ENCODE measurements around the gene IER5.

IER5 gene

DNA sequence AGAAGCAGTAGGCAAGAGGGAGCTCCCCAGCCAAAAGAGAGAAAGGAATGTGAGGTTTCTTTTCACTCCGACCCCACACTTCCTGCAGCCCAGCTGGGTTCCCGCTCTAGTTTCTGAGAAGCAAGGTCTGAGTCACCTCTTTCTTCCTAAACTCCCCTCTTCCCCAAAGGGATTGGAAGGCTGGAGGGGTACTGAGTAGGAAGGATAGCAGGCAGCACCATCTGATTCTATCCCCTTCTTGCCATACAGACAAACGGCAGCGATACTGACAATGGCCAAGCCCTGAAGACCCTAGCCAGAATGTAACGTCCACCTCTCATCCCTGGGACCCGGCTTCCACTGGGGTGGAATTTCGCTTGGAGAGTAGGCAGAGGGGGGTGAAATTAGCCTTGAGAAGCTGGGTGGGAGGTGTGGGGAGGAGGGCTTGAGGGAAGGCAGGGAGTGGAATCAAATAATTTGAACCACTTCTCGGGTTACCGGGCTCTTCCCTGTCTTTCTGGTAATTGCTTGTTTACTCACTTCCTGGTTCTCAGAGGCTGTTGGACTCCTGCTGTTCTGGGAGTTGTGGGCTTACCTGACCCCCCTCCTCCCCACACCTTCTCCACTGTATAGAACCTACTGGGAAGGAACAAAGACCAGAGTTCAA lies 13.2 kb downstream of the IER5 start:
- TF ChIP-seq PATZ1 (CRISPR knock-in tag; IDR thresholded peaks at IDR 0.05; ENCODE audit: borderline replicate concordance): no peak
- TF ChIP-seq OSR1 (CRISPR knock-in tag; IDR thresholded peaks at IDR 0.05): 0 out of 2 replicates have a peak, but pooled peaks have one; percentile 65
- TF ChIP-seq ZC3H10 (CRISPR knock-in tag; IDR thresholded peaks at IDR 0.05): 0 out of 2 replicates have a peak, but pooled peaks have one; percentile 16
- no peak; the same call in 2 of the 3 replicates for ATAC-seq

DNA sequence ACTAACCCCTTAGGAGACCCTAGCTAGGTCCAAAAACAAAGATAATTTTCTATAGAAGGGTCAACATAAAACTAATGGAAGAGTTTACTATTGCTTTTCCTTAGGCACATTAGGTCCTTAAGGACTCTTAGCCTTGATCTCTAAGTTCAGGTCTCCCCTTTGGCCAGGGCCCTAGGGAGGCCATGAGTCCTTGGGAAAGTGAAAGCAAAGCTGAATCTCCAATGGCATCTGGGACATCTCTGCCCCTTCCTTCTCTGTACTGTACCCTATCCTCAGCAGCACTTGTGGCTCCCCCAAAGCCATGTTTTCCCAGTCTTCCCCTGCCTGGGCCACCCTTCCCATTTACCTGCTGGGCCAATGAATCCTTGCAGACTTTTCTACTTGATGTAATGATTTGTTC lies 14.3 kb downstream of the IER5 start:
- TF ChIP-seq RARB (CRISPR knock-in tag; IDR thresholded peaks at IDR 0.05): no peak
- no peak for TF ChIP-seq ZNF8 (CRISPR knock-in tag; IDR thresholded peaks at IDR 0.05)
- no peak for TF ChIP-seq CSDC2 (CRISPR knock-in tag; IDR thresholded peaks at IDR 0.05)
- TF ChIP-seq ZNF70 (CRISPR knock-in tag; IDR thresholded peaks at IDR 0.05): no peak
- TF ChIP-seq ARNTL (CRISPR knock-in tag; IDR thresholded peaks at IDR 0.05; ENCODE audit: borderline replicate concordance, low read depth): no peak
- TF ChIP-seq GLIS3 (CRISPR knock-in tag; IDR thresholded peaks at IDR 0.05): no peak
- no peak for TF ChIP-seq ESRRG (CRISPR knock-in tag; IDR thresholded peaks at IDR 0.05)
- TF ChIP-seq, protein P1, sequence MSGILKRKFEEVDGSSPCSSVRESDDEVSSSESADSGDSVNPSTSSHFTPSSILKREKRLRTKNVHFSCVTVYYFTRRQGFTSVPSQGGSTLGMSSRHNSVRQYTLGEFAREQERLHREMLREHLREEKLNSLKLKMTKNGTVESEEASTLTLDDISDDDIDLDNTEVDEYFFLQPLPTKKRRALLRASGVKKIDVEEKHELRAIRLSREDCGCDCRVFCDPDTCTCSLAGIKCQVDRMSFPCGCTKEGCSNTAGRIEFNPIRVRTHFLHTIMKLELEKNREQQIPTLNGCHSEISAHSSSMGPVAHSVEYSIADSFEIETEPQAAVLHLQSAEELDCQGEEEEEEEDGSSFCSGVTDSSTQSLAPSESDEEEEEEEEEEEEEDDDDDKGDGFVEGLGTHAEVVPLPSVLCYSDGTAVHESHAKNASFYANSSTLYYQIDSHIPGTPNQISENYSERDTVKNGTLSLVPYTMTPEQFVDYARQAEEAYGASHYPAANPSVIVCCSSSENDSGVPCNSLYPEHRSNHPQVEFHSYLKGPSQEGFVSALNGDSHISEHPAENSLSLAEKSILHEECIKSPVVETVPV (CRISPR knock-in tag; IDR thresholded peaks at IDR 0.05): no peak
- no peak for TF ChIP-seq PPARA (CRISPR knock-in tag; IDR thresholded peaks at IDR 0.05; ENCODE audit: borderline replicate concordance)
- TF ChIP-seq, protein P2, sequence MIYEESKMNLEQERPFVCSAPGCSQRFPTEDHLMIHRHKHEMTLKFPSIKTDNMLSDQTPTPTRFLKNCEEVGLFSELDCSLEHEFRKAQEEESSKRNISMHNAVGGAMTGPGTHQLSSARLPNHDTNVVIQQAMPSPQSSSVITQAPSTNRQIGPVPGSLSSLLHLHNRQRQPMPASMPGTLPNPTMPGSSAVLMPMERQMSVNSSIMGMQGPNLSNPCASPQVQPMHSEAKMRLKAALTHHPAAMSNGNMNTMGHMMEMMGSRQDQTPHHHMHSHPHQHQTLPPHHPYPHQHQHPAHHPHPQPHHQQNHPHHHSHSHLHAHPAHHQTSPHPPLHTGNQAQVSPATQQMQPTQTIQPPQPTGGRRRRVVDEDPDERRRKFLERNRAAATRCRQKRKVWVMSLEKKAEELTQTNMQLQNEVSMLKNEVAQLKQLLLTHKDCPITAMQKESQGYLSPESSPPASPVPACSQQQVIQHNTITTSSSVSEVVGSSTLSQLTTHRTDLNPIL (CRISPR knock-in tag; IDR thresholded peaks at IDR 0.05; ENCODE audit: low read depth): no peak
- no peak for TF ChIP-seq TOX (CRISPR knock-in tag; IDR thresholded peaks at IDR 0.05; ENCODE audit: borderline replicate concordance)
- TF ChIP-seq SNAI2 (CRISPR knock-in tag; IDR thresholded peaks at IDR 0.05): no peak
- no peak for TF ChIP-seq BACH2 (CRISPR knock-in tag; IDR thresholded peaks at IDR 0.05; ENCODE audit: borderline replicate concordance)
- no peak for TF ChIP-seq POU6F1 (CRISPR knock-in tag; IDR thresholded peaks at IDR 0.05; ENCODE audit: borderline replicate concordance, low read depth)
- TF ChIP-seq ZNF565 (CRISPR knock-in tag; conservative IDR thresholded peaks at IDR 0.05; ENCODE audit: low read depth): no peak
- no peak for TF ChIP-seq TCF4 (CRISPR knock-in tag; IDR thresholded peaks at IDR 0.05; ENCODE audit: borderline replicate concordance)
- no peak for TF ChIP-seq ZFP30 (CRISPR knock-in tag; IDR thresholded peaks at IDR 0.05)
- no peak for TF ChIP-seq ZC3H10 (CRISPR knock-in tag; IDR thresholded peaks at IDR 0.05)
- no peak for TF ChIP-seq ISL1 (CRISPR knock-in tag; IDR thresholded peaks at IDR 0.05)
- no peak for ATAC-seq

DNA sequence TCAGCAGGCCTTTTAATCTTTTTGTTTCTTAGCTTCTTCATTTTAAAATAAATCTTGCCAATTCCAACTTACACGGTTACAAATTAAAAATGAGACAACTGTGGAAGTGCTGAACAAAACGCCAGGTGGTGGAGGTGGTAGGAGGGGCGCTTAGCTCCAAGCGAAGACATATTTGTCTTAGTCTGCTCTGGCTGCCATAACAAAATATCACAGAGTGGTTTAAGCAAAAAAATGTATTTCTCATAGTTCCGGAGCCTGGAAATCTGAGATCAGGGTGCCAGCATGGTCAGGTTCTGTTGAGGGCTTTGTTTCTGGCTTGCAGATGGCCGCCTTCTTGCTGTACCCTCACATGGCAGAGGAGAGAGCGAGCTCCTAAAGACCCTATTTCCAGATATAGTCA lies 14.9 kb downstream of the IER5 start:
- TF ChIP-seq POU6F1 (CRISPR knock-in tag; IDR thresholded peaks at IDR 0.05; ENCODE audit: borderline replicate concordance, low read depth) (no peak), ZC3H10 (CRISPR knock-in tag; IDR thresholded peaks at IDR 0.05) (no peak), ESRRG (CRISPR knock-in tag; IDR thresholded peaks at IDR 0.05) (no peak), GLIS3 (CRISPR knock-in tag; IDR thresholded peaks at IDR 0.05) (no peak), OSR1 (CRISPR knock-in tag; IDR thresholded peaks at IDR 0.05) (0 out of 2 replicates have a peak, but pooled peaks have one; percentile 30)
- no peak for ATAC-seq

Measured in SK-N-SH treated with all-trans-retinoic acid at 6 μM for 48 hours (cell line).